Hepatocyte (in vitro differentiated cells): ENCODE data around the gene SYT1. TPM values are rescaled to one million over a fixed set of nuclear protein-coding genes. Genes with fewer than 3 reads are reported as not detected.

ENCODE experiments used
- DNase-seq: peaks from one replicate; pipeline ENCODE4 v3.0.0-alpha.2; 2016; ENCODE audit warnings: low spot score
- H2AFZ ChIP-seq: fragments of 200-600 bp; sonication (generic); 2 replicates; pipeline ENCODE4 v1.6.0; 2016; ENCODE audit warnings: antibody characterized with exemption, mild to moderate bottlenecking
- H3K27ac ChIP-seq: fragments of 200-600 bp; sonication (generic); 2 replicates; pipeline ENCODE4 v1.5.1; 2016; ENCODE audit warnings: mild to moderate bottlenecking
- H3K27me3 ChIP-seq: fragments of 200-600 bp; sonication (generic); 2 replicates; pipeline ENCODE4 v1.6.1; 2016
- H3K36me3 ChIP-seq: fragments of 200-600 bp; sonication (generic); replicated peaks from 2 replicates; pipeline ENCODE4 v1.5.1; 2016; ENCODE audit warnings: low read depth; ENCODE audit not compliant: insufficient read depth
- H3K4me1 ChIP-seq: fragments of 200-600 bp; sonication (generic); 2 replicates; pipeline ENCODE4 v1.5.1; 2016; ENCODE audit warnings: mild to moderate bottlenecking, moderate library complexity; ENCODE audit not compliant: insufficient read depth
- H3K4me2 ChIP-seq: fragments of 200-600 bp; sonication (generic); 2 replicates; pipeline ENCODE4 v1.6.0; 2016
- H3K4me3 ChIP-seq: fragments of 200-600 bp; sonication (generic); 2 replicates; pipeline ENCODE4 v1.5.1; 2016; ENCODE audit warnings: mild to moderate bottlenecking
- H3K79me2 ChIP-seq: fragments of 200-600 bp; sonication (generic); 2 replicates; pipeline ENCODE4 v1.6.0; 2017; ENCODE audit warnings: mild to moderate bottlenecking
- H3K9me2 ChIP-seq: fragments of 200-600 bp; sonication (generic); replicated peaks from 2 replicates; pipeline ENCODE4 v1.6.0; 2017; ENCODE audit warnings: mild to moderate bottlenecking; ENCODE audit not compliant: insufficient read depth
- H3K9me3 ChIP-seq: fragments of 200-600 bp; sonication (generic); 2 replicates; pipeline ENCODE4 v1.5.1; 2016; ENCODE audit warnings: low read depth, mild to moderate bottlenecking
- H4K20me1 ChIP-seq: fragments of 200-600 bp; sonication (generic); 2 replicates; pipeline ENCODE4 v1.6.0; 2016; ENCODE audit warnings: mild to moderate bottlenecking; ENCODE audit not compliant: insufficient read depth, poor library complexity, severe bottlenecking
- CTCF ChIP-seq: fragments of 200-600 bp; sonication (generic); IDR thresholded peaks from 2 replicates; pipeline ENCODE4 v1.5.1; 2016; ENCODE audit warnings: antibody characterized with exemption, mild to moderate bottlenecking; ENCODE audit not compliant: poor library complexity
- EZH2 ChIP-seq: fragments of 200-600 bp; sonication (generic); IDR thresholded peaks from 2 replicates; pipeline ENCODE4 v1.6.1; 2016; ENCODE audit warnings: antibody characterized with exemption, mild to moderate bottlenecking, borderline replicate concordance
- EZH2phosphoT487 ChIP-seq: fragments of 200-600 bp; sonication (generic); IDR thresholded peaks from one replicate; pipeline ENCODE4 v1.6.1; 2018; ENCODE audit warnings: antibody characterized with exemption, mild to moderate bottlenecking, low read depth, moderate library complexity; ENCODE audit not compliant: unreplicated experiment, severe bottlenecking
- WGBS: methylation state at CpG from one replicate; pipeline ENCODE4 v1.1.6; 2016; ENCODE audit warnings: low lambda C conversion rate; ENCODE audit errors: missing lambda C conversion rate; 5-methylcytosine and 5-hydroxymethylcytosine counted together
- polyA plus RNA-seq: library from polyadenylated mRNA; unstranded; fragments of >200 nt; fragmentation: Nextera tagmentation; extraction: Ambion mirVana; gene quantifications from 2 replicates; pipeline ENCODE4 v1.2.1, GENCODE V29; 2016
- total RNA-seq: library from RNA; depleted of rRNA; stranded (reverse); fragments of >200 nt; gene quantifications from 2 replicates; pipeline ENCODE4 v1.2.3, GENCODE V29; 2014

SYT1 gene
- total and polyA plus RNA-seq, 2 experiments from 2014 or later, result 1.3 to 2.5 TPM

DNA sequence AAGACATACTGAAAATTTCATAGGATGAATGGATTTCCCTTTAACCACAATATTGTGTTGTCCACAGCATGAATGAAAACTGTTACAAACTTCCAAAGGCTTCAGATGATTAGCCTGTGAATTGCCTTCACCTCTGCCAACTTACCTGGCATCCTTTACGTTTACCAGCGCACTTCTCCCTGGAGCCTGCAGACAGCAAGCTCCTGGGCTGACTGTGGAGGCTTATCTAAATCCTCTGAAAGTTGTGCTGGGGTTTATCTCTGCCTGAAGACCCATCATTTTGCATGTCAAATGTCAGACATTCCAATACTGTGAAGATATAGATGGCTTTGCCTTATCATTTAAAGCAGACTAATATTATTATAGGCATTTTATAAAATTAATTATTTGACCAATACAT lies 403.0 kb downstream of the SYT1 start:
- Histone ChIP-seq H3K4me3 (no peak overlapping the region), H3K27me3 (no peaks in the 10 kb centered on the region), H3K36me3 (no peaks in the 10 kb centered on the region), H3K4me2 (no peak overlapping the region), H3K79me2 (no peaks in the 10 kb centered on the region), H3K27ac (no peak overlapping the region), H4K20me1 (no peaks in the 10 kb centered on the region), H3K9me2 (no peaks in the 10 kb centered on the region), H2AFZ (no peak overlapping the region), H3K9me3 (no peaks in the 10 kb centered on the region), H3K4me1 (no peaks in the 10 kb centered on the region)
- TF ChIP-seq EZH2 (no peak), CTCF (no peak), EZH2phosphoT487 (no peak)
- no peak for DNase-seq
- 24% methylated on average over 2 of the region's 2 CpGs for WGBS

DNA sequence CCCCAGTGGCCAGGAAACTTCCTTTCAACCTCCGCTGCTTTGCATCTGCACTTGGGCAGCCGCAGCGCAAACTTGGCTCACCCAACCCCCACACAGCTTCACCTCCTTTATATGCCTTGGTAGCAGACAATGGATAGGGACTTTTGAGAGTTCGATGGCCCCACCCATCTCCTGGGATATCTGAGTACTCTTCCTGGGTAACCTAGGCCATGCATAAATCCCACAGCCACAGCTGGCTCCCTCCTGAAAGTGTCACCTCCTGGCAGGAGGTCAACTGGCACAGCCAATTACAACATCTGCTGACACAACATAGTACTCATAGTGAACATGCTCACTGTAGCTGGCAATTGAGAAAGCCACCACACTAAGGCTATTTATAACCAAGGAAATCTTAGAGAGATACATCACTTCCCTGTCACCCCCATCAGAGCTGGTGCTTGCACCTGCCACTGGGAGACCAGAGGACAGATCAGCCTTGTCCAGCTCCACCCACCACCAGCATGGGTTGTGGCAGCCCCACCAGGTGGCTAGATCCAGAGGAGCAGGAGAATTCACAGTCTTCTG lies 410.0 kb downstream of the SYT1 start:
- Histone ChIP-seq H3K4me3 (no peak overlapping the region), H3K36me3 (no peaks in the 10 kb centered on the region)
- WGBS, result 93% methylated on average over 4 of the region's 4 CpGs

GRCh38 chr12:79275631-79276030 lies 411.1 kb downstream of the SYT1 start:
- H3K79me2 ChIP-seq, result no peaks in the 10 kb centered on the region
- H3K9me3 ChIP-seq, result no peaks in the 10 kb centered on the region
- no peak overlapping the region for H3K4me2 ChIP-seq
- no peak for DNase-seq
- no peak overlapping the region for H3K4me3 ChIP-seq
- TF ChIP-seq CTCF (no peak), EZH2 (no peak), EZH2phosphoT487 (no peak)
- no peak overlapping the region for H3K27ac ChIP-seq
- no peaks in the 10 kb centered on the region for H3K36me3 ChIP-seq
- H3K27me3 ChIP-seq, result no peaks in the 10 kb centered on the region
- 93% methylated on average over 2 of the region's 2 CpGs for WGBS
- no peaks in the 10 kb centered on the region for H3K4me1 ChIP-seq
- H4K20me1 ChIP-seq, result no peaks in the 10 kb centered on the region
- no peak overlapping the region for H2AFZ ChIP-seq
- no peaks in the 10 kb centered on the region for H3K9me2 ChIP-seq

More for the DNA sequence above, 410.0 kb downstream of the SYT1 start:
- H3K9me3 ChIP-seq, result no peaks in the 10 kb centered on the region
- H3K4me1 ChIP-seq, result no peaks in the 10 kb centered on the region
- TF ChIP-seq CTCF (no peak), EZH2 (no peak), EZH2phosphoT487 (no peak)
- no peaks in the 10 kb centered on the region for H3K27me3 ChIP-seq
- no peaks in the 10 kb centered on the region for H3K9me2 ChIP-seq
- no peak for DNase-seq
- H3K27ac ChIP-seq, result no peak overlapping the region
- no peaks in the 10 kb centered on the region for H3K79me2 ChIP-seq
- no peaks in the 10 kb centered on the region for H4K20me1 ChIP-seq
- no peak overlapping the region for H2AFZ ChIP-seq
- H3K4me2 ChIP-seq, result no peak overlapping the region

DNA sequence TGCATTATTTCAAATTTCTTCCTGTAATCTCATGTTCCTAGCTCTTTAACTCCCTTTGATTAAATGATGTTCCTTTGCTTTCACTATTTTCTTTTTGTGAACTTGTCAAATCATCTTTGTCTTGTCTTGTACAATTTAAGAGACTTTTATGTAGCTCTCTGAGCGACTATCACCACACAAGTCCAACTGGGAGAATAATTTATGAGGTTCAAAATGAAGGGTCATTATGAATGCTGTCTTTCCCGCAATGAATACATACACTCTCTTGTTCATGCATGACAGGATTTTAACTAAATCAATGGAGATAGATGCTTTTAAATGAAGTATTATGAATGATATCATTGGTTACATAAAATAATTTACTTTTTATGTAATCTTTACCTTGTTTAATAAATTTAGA lies 418.8 kb downstream of the SYT1 start:
- no peak overlapping the region for H3K4me3 ChIP-seq
- no peaks in the 10 kb centered on the region for H3K4me1 ChIP-seq
- TF ChIP-seq EZH2phosphoT487, result no peak
- TF ChIP-seq CTCF, result no peak
- no peak for TF ChIP-seq EZH2
- H3K36me3 ChIP-seq, result no peaks in the 10 kb centered on the region
- 81% methylated on average over 2 of the region's 2 CpGs for WGBS
- H4K20me1 ChIP-seq, result no peaks in the 10 kb centered on the region
- H3K9me3 ChIP-seq, result no peaks in the 10 kb centered on the region
- H2AFZ ChIP-seq, result no peak overlapping the region
- no peaks in the 10 kb centered on the region for H3K27me3 ChIP-seq
- H3K27ac ChIP-seq, result no peak overlapping the region
- DNase-seq, result no peak
- no peaks in the 10 kb centered on the region for H3K79me2 ChIP-seq
- no peak overlapping the region for H3K4me2 ChIP-seq
- H3K9me2 ChIP-seq, result no peaks in the 10 kb centered on the region
